Neural cell (in vitro differentiated cells): Measurements from ENCODE around the gene LRRC36. TPM values are rescaled to one million over a fixed set of nuclear protein-coding genes. Genes with fewer than 3 reads are reported as not detected.

ENCODE experiments used
- H2AFZ ChIP-seq: fragments of 200-600, 300-800 bp; sonication (generic), shearing (Covaris generic); 2 replicates; pipeline ENCODE4 v1.6.0; 2014; ENCODE audit warnings: low read depth, mild to moderate bottlenecking, antibody characterized with exemption, low read length, moderate library complexity
- H3F3A ChIP-seq: fragments of 200-600 bp; shearing (Covaris generic); 2 replicates; pipeline ENCODE4 v1.6.1; 2016; ENCODE audit warnings: mild to moderate bottlenecking, moderate library complexity, mixed read lengths, antibody characterized with exemption, low read length; ENCODE audit not compliant: insufficient read depth, poor library complexity, severe bottlenecking
- H3K27ac ChIP-seq: fragments of 200-600, 300-800 bp; sonication (generic), shearing (Covaris generic); 2 replicates; pipeline ENCODE4 v1.5.1; 2014; ENCODE audit warnings: mild to moderate bottlenecking, low read length, moderate library complexity
- H3K27me3 ChIP-seq: fragments of 300-800, 200-600 bp; sonication (generic), shearing (Covaris generic); 2 replicates; pipeline ENCODE4 v1.6.0; 2014; ENCODE audit warnings: mild to moderate bottlenecking, low read depth, low read length, moderate library complexity; ENCODE audit not compliant: insufficient read depth
- H3K36me3 ChIP-seq: fragments of 300-800, 200-600 bp; sonication (generic), shearing (Covaris generic); 2 replicates; pipeline ENCODE4 v1.5.1; 2014; ENCODE audit warnings: mild to moderate bottlenecking, antibody characterized with exemption, low read length, moderate library complexity; ENCODE audit not compliant: insufficient read depth
- H3K4me2 ChIP-seq: fragments of 300-800, 200-600 bp; sonication (generic), shearing (Covaris generic); 2 replicates; pipeline ENCODE4 v1.6.0; 2014; ENCODE audit warnings: mild to moderate bottlenecking, low read length
- H3K4me3 ChIP-seq: fragments of 300-800, 200-600 bp; sonication (generic), shearing (Covaris generic); 2 replicates; pipeline ENCODE4 v1.5.1; 2014; ENCODE audit warnings: mild to moderate bottlenecking, low read length, moderate library complexity
- H3K79me2 ChIP-seq: fragments of 200-600 bp; shearing (Covaris generic); replicated peaks from 2 replicates; pipeline ENCODE4 v1.6.0; 2014; ENCODE audit warnings: mild to moderate bottlenecking, low read length, moderate library complexity; ENCODE audit not compliant: insufficient read depth
- H3K9ac ChIP-seq: fragments of 300-800, 200-600 bp; sonication (generic), shearing (Covaris generic); 2 replicates; pipeline ENCODE4 v1.6.1; 2016; ENCODE audit warnings: mild to moderate bottlenecking, low read length, mixed read lengths
- H3K9me2 ChIP-seq: fragments of 200-600 bp; shearing (Covaris generic); 2 replicates; pipeline ENCODE4 v1.6.1; 2016; ENCODE audit warnings: mild to moderate bottlenecking, low read length, mixed read lengths; ENCODE audit not compliant: insufficient read depth
- H3K9me3 ChIP-seq: fragments of 200-600, 300-800 bp; sonication (generic), shearing (Covaris generic); 2 replicates; pipeline ENCODE4 v1.6.1; 2016; ENCODE audit warnings: mild to moderate bottlenecking, mixed run types, low read length, moderate library complexity, mixed read lengths
- H4K20me1 ChIP-seq: fragments of 200-600 bp; shearing (Covaris generic); 2 replicates; pipeline ENCODE4 v1.6.1; 2016; ENCODE audit warnings: mild to moderate bottlenecking, mixed run types; ENCODE audit not compliant: insufficient read depth
- CTCF ChIP-seq: fragments of 450-650 bp; IDR thresholded peaks from 2 replicates; pipeline ENCODE4 v1.5.1; 2014; ENCODE audit warnings: antibody characterized with exemption, mild to moderate bottlenecking, moderate library complexity; ENCODE audit not compliant: poor library complexity, severe bottlenecking
- EP300 ChIP-seq: fragments of 450-650 bp; conservative IDR thresholded peaks from 2 replicates; pipeline ENCODE4 v1.6.1; 2014; ENCODE audit warnings: antibody characterized with exemption, mild to moderate bottlenecking, moderate library complexity; ENCODE audit not compliant: poor library complexity, severe bottlenecking
- EZH2 ChIP-seq: fragments of 200-600, 300-800 bp; shearing (Covaris generic), sonication (generic); IDR thresholded peaks from 2 replicates; pipeline ENCODE4 v1.6.1; 2014; ENCODE audit warnings: antibody characterized with exemption, low read length, borderline replicate concordance, mild to moderate bottlenecking; ENCODE audit not compliant: insufficient read depth, poor library complexity, severe bottlenecking
- MXI1 ChIP-seq: fragments of 450-650 bp; conservative IDR thresholded peaks from 2 replicates; pipeline ENCODE4 v1.6.1; 2014; ENCODE audit warnings: antibody characterized with exemption, mild to moderate bottlenecking; ENCODE audit not compliant: poor library complexity, severe bottlenecking
- POLR2AphosphoS5 ChIP-seq: IDR thresholded peaks from 2 replicates; pipeline ENCODE4 v1.6.1; 2012
- RAD21 ChIP-seq: fragments of 450-650 bp; conservative IDR thresholded peaks from 2 replicates; pipeline ENCODE4 v1.6.1; 2014; ENCODE audit warnings: antibody characterized with exemption, mild to moderate bottlenecking, moderate library complexity
- REST ChIP-seq: IDR thresholded peaks from 2 replicates; pipeline ENCODE4 v1.6.1; 2012; ENCODE audit warnings: borderline replicate concordance
- SMC3 ChIP-seq: fragments of 450-650 bp; conservative IDR thresholded peaks from 2 replicates; pipeline ENCODE4 v1.6.1; 2014; ENCODE audit warnings: antibody characterized with exemption, mild to moderate bottlenecking, moderate library complexity; ENCODE audit not compliant: poor library complexity
- TAF1 ChIP-seq: IDR thresholded peaks from 2 replicates; pipeline ENCODE4 v1.6.1; 2012; ENCODE audit warnings: low read depth
- polyA plus RNA-seq: library from polyadenylated mRNA; depleted of rRNA; stranded (reverse); fragments of >200 nt; gene quantifications from 2 replicates; pipeline ENCODE4 v1.2.3, GENCODE V29; 2014

Gene LRRC36
- polyA plus RNA-seq, 1 donor from 2014 or later, result 1.6 TPM

GRCh38 chr16:67429053-67429798 lies 102.6 kb downstream of the LRRC36 start:
- no peak overlapping the region for H2AFZ ChIP-seq
- no peak overlapping the region for H3K9ac ChIP-seq
- peaks cover 40% of the 10 kb centered on the region for H3K27me3 ChIP-seq
- H3K4me2 ChIP-seq, result no peak overlapping the region
- no peaks in the 10 kb centered on the region for H4K20me1 ChIP-seq
- H3K9me3 ChIP-seq, result no peaks in the 10 kb centered on the region
- no peaks in the 10 kb centered on the region for H3K36me3 ChIP-seq
- H3K79me2 ChIP-seq, result no peaks in the 10 kb centered on the region
- no peak overlapping the region for H3K4me3 ChIP-seq
- no peaks in the 10 kb centered on the region for H3K9me2 ChIP-seq
- no peaks in the 10 kb centered on the region for H3F3A ChIP-seq
- TF ChIP-seq TAF1, result no peak
- TF ChIP-seq POLR2AphosphoS5, result no peak
- TF ChIP-seq EP300, result no peak
- TF ChIP-seq RAD21, result no peak
- no peak for TF ChIP-seq CTCF
- TF ChIP-seq SMC3, result no peak
- no peak for TF ChIP-seq EZH2
- TF ChIP-seq MXI1, result no peak
- no peak for TF ChIP-seq REST
- H3K27ac ChIP-seq, result no peak overlapping the region

GRCh38 chr16:67429799-67430503 lies 103.3 kb downstream of the LRRC36 start:
- Histone ChIP-seq H3K9ac (no peak overlapping the region), H3F3A (no peaks in the 10 kb centered on the region), H3K4me3 (peak overlapping the region; percentile 65), H3K4me2 (no peak overlapping the region), H3K79me2 (no peaks in the 10 kb centered on the region), H3K9me3 (no peaks in the 10 kb centered on the region), H3K27ac (no peak overlapping the region), H3K27me3 (peaks cover 40% of the 10 kb centered on the region), H2AFZ (no peak overlapping the region), H3K9me2 (no peaks in the 10 kb centered on the region), H3K36me3 (no peaks in the 10 kb centered on the region), H4K20me1 (no peaks in the 10 kb centered on the region)
- TF ChIP-seq SMC3 (no peak), EZH2 (no peak), CTCF (no peak), RAD21 (no peak), POLR2AphosphoS5 (no peak), REST (no peak), EP300 (no peak), MXI1 (no peak), TAF1 (no peak)
